Adipose tissue (tissue), 3 donors: Measurements from ENCODE around the gene ASCL1. TPM values are rescaled to one million over a fixed set of nuclear protein-coding genes. Genes with fewer than 3 reads are reported as not detected.

ENCODE experiments used
- H3K27ac ChIP-seq: one replicate; pipeline ENCODE4 v1.5.1; 2013; ENCODE audit warnings: low read depth, low read length
- WGBS, 3 donors: extraction: QIAGEN DNeasy Blood & Tissue Kit; methylation state at CpG; one replicate each; pipeline ENCODE4 v1.1.7; 2013; 5-methylcytosine and 5-hydroxymethylcytosine counted together
- polyA plus RNA-seq, 3 donors: library from polyadenylated mRNA; stranded (reverse); fragments of 200-250 nt; gene quantifications; one replicate each; pipeline ENCODE4 v1.2.3, GENCODE V29; 2013
- donor health status: healthy with polysubstance abuse.
- donor health status: Bipolar disorder and iron deficiency.
- donor health status: healthy.

ASCL1 gene
- polyA plus RNA-seq, result not detected

DNA sequence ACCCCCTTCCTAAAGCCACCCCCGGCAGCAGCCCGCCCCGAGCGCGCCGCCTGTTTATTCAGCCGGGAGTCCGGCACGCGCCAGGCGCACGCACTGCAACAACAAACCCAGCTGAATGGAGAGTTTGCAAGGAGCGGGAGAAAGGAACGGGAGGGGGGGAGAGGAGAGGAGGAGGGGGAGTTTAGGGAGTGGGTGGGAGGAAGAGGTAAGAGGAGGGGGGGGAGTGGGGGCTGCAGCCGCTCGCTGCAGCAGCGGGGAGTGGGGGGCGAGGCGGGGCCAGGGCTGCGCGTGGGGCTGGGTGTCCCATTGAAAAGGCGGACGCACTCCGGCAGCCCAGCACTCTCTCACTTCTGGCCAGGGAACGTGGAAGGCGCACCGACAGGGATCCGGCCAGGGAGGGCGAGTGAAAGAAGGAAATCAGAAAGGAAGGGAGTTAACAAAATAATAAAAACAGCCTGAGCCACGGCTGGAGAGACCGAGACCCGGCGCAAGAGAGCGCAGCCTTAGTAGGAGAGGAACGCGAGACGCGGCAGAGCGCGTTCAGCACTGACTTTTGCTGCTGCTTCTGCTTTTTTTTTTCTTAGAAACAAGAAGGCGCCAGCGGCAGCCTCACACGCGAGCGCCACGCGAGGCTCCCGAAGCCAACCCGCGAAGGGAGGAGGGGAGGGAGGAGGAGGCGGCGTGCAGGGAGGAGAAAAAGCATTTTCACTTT, at the start of gene ASCL1:
Gene ASCL1, plus strand, starts transcription at position 336 of the 712 bp plus-strand sequence. CDS start 571 bp downstream, outside the sequence.
- WGBS, 3 donors, result 1% methylated on average over 37 to 52 of the region's 52 CpGs
- H3K27ac ChIP-seq, result no peak within 1 kb of the TSS

DNA sequence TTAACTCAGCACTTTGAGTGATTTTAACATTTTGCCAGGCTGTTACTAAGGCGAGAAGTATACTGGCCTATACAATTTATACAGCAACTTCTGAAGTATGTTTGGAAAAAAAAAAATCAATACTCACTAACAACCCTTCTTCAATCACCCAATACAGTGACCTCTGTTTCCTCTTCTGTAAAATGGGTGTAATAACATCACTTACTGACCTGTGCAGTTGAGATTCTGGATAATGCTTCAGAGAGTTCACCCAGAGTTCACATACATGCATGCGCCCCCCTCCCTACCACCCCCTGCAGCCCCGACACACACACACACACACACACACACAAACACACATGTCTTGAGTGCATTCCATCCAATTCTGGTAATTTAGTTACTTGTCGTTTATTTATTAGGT, 49.6 kb upstream of the ASCL1 start:
- no peak overlapping the region for H3K27ac ChIP-seq
- 78 to 81% (median 80%) methylated on average over 4 of the region's 4 CpGs for WGBS, 3 donors

DNA sequence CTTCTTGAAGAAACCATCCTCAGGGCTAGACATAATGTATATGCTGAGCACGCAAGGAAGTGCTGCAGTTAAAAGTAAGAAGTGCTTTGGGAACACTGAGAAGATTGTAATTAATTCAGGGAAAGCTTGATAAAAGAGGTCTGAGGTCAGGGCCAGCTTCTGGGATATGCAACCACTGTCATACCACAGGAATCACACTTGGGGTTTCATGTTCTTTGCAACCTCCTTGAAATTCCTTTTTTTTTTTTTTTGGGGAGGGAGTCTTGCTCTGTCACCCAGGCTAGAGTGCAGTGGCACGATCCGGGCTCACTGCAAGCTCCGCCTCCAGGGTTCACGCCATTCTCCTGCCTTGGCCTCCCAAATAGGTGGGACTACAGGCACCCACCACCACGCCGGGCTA, 47.3 kb upstream of the ASCL1 start:
- no peak overlapping the region for H3K27ac ChIP-seq
- 80 to 90% (median 86%) methylated on average over 7 of the region's 7 CpGs for WGBS, 3 donors

- 80 to 83% (median 82%) methylated on average over 4 of the region's 4 CpGs for WGBS, 3 donors
- H3K27ac ChIP-seq, result no peak overlapping the region
These were observed 46.7 kb upstream of the ASCL1 start for GRCh38 chr12:102910792-102911191.

- no peak overlapping the region for H3K27ac ChIP-seq
- 66 to 91% (median 86%) methylated on average over 3 of the region's 3 CpGs for WGBS, 3 donors
These were observed 46.2 kb upstream of the ASCL1 start for GRCh38 chr12:102911320-102911719.

DNA sequence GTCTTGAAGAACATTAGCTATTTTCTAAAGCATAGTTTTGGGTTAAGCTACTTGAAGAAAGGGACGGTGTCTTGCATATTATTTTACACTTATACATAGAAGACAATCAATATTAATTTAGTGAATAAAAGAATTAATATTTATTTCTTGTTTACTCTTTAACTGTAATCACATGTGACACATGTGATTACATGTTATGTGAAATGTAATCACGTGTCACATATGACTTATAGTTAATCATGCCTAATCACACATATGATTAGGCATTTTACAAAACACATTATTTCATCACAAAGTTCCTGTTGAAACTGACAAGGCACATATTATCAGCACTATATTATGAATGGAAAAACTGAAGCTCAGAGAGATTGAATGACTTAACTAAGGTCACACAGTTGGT, 45.2 kb upstream of the ASCL1 start:
- WGBS, 3 donors, result 82 to 83% (median 83%) methylated on average over 2 of the region's 2 CpGs
- no peak overlapping the region for H3K27ac ChIP-seq

DNA sequence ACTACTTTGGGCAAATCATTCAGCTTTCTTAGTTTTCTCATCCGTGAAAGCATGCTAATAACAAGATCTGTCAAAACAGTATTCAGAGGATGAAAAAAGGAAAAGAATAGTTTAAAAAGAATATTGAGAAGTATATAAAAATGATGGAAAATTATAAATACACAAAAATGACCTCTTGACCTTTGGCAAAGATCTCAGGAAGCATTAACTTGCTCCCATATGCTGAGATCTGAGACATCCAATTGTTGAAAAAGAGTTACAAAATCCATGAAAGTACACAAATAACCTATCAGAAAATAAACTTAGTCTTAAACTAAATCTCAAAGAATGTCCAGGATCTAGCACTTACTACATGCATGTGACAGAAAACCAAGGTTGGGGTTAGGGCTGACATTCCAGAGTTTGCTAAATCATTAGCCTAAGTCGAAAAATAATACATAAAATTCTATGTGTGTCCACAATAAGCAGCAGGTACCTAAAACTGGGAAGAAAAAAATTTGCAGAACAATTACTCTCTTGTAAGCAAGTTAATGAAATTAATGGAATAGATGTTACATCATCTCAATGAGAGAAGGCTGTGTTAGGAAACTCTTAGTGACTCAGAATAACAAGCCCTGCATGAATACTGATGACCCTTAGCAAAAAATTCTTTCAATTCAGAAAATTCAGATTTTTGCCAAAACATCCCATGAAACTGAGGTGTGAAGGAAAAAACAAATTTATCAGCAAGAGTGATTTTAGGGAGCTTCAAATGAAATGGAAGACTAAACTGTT, 43.8 kb upstream of the ASCL1 start:
- WGBS, 3 donors, result 64 to 83% (median 82%) methylated on average over 2 of the region's 2 CpGs
- H3K27ac ChIP-seq, result no peak overlapping the region

- H3K27ac ChIP-seq, result no peak overlapping the region
- 54 to 66% (median 65%) methylated on average over 5 of the region's 5 CpGs for WGBS, 3 donors
These were observed 41.0 kb upstream of the ASCL1 start for GRCh38 chr12:102916252-102917025.

DNA sequence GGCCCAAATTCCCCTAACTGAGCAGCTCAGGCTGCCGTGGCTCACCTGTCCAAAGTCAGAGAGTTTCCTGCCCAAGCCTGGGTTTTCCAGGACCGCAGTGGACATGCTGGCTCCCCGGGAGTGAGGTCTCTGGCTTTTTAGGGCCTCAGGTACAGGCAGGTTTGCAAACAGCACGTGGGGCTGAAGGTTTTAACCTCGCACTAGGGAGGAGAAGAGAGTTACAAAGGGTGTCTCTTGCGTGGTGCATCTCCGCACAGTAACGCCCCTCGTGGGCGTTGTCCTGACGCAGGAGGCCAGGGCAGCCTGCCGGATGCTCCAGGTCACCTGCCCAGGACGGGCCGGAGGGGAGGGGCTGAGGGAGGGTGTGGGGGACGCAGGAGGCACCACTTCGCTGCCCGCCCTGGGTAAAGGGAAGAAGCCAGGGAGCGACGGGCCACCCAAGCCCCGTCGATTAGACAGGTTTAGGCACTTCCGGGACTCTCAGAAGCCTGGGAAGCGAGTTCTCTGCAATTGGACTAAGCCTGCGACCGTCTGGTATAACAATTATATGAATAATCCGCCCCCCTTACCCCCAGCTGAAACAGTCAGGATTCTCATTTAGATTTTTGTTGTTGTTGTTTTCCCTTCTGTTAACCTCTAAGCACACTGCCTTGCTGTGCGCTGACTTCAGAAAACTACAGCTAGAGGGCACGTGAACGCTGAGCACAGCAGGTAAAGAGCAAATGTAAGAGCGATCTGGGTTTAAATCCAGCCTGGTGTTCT, 40.3 kb upstream of the ASCL1 start, which contains the start of gene PAH:
Gene PAH, minus strand, starts transcription at position 219 of the 762 bp plus-strand sequence. Its CDS starts 114 bp downstream, at position 105.
- no peak within 1 kb of the TSS for H3K27ac ChIP-seq
- 6 to 21% (median 7%) methylated on average over 30 of the region's 30 CpGs for WGBS, 3 donors

- WGBS, 3 donors, result 71 to 79% (median 76%) methylated on average over 2 of the region's 2 CpGs
- no peak overlapping the region for H3K27ac ChIP-seq
These were observed 38.6 kb upstream of the ASCL1 start for GRCh38 chr12:102918840-102919239.

DNA sequence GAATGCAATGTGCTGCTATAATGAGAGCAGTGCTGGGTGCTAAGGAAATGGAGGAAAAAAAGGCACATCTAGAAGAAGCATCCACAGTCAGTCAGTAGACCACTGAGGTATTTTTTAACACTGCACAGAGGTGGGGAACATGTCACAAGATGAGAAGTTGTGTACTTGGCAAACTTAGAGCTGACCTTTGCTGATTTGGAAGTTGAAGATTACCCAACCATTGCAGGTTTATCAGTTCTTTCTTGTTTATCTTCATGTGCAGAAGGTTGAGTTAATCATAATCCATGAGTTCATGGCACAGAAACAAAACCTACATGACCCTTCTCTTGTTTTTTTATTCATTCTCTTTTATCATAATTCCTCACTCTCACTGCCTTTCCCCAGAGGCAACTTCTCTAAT, 37.2 kb upstream of the ASCL1 start:
- no peak overlapping the region for H3K27ac ChIP-seq

DNA sequence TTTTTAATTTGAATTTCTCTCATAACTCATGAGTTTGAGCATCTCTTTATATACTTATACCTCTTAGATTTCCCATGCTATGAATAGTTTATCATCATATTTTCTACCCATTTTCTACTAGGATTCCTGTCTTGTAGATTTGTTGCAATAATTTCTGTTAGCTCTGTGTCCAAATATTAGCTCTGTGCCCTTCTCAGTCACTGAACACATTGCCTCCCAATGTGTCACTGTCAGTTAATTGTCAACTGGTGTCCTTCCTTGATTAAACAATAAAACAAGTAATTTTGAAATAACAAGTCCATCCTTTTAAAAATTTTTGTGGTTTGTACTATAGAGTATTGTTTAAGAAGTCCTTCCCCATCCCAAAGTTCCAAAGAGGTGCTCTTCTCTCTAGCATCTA, 36.2 kb upstream of the ASCL1 start:
- no peak overlapping the region for H3K27ac ChIP-seq

- H3K27ac ChIP-seq, result no peak overlapping the region
These were observed 30.3 kb upstream of the ASCL1 start for GRCh38 chr12:102927220-102927619.

DNA sequence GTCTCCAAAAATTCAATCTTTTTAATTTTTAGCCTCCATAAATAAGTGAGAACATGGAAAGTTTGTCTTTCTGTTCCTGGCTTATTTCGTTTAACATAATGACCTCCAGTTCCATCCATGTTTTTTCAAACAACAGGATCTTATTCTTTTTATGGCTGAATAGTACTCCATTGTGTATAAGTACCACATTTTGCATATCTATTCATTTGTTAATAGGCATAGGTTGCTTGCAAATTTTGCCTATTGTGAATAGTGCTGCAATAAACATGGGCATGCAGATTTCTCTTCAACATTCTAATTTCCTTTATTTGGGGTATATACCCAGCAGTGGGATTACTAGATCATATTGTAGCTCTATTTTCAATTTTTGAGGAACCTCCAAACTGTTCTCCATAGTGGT, 24.3 kb upstream of the ASCL1 start:
- no peak overlapping the region for H3K27ac ChIP-seq
- 55 to 59% (median 58%) methylated on average over 1 of the region's 1 CpG for whole genome bisulfite sequencing, 3 donors

- no peak overlapping the region for H3K27ac ChIP-seq
- 59 to 64% (median 61%) methylated on average over 2 of the region's 2 CpGs for WGBS, 3 donors
These were observed 18.4 kb upstream of the ASCL1 start for GRCh38 chr12:102939059-102939458.

GRCh38 chr12:102939670-102940222, 17.7 kb upstream of the ASCL1 start:
- WGBS, 3 donors, result 72 to 80% (median 75%) methylated on average over 2 of the region's 2 CpGs
- no peak overlapping the region for H3K27ac ChIP-seq

- H3K27ac ChIP-seq, result no peak overlapping the region
- 39 to 54% (median 52%) methylated on average over 2 of the region's 2 CpGs for WGBS, 3 donors
These were observed 11.4 kb upstream of the ASCL1 start for GRCh38 chr12:102946042-102946441.

DNA sequence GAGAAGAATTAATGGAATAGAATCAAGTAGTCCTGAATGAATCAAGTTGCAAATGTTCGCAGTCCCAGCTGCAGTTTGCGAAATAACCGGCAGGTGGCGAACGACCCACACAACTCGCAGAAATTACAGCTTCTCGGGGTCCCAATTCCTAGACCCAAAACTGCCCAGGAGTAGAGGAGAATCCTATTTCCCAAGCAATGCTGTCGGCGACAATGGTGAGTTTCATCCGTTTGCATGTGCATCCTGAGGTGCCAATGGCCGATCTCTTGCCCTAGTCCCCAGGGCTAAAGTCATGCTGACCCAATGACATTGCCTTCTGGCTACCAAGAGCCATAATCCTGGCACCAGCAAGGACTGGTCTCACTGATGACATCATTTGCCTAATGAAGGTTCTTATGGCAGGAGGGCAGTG, 8.5 kb upstream of the ASCL1 start:
- 4 to 6% (median 5%) methylated on average over 11 of the region's 11 CpGs for WGBS, 3 donors
- H3K27ac ChIP-seq, result no peak overlapping the region
